GM18858 (cell line): ENCODE data around the gene KRTAP5-3.
A peak's percentile ranks its signal among the peaks of the same experiment; 100 is the strongest.
"Not testable (repeated sequence)": the region's sequence is repeated elsewhere in the genome, so short reads cannot be mapped to it uniquely, and the experiment has no call there.

Experiments
- ATAC-seq: cut with Tn5 transposase; IDR thresholded peaks from one replicate; pipeline ENCODE4 v1.9.1; 2021; ENCODE audit not compliant: unreplicated experiment

The KRTAP5-3 gene

DNA sequence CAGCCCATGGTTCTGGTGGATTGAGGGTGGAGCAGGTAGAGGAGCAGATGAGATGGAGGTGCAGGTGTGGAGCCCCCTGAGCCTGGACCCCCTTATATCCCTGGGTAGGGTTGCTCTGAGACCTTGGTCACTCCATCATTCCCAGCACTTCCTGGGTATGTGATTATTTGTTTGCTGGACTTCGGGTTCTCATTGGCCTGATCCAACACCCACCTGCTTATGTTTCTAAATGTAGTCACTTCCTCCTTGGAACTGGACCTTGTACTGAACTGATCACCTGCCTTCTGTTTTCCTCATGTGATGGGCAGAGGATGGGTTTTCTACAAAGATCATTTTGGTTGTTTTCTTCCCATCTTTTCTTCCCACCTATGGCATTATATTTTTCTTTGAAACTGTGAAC lies 13.8 kb upstream of the KRTAP5-3 start, which contains the start of gene KRTAP5-4:
Gene KRTAP5-4, minus strand, starts transcription at position 53 of the 400 bp plus-strand sequence. Its CDS starts 45 bp downstream, at position 8.
- ATAC-seq = no peak

GRCh38 chr11:1619449-1619848 lies 11.2 kb upstream of the KRTAP5-3 start:
- ATAC-seq = no peak

DNA sequence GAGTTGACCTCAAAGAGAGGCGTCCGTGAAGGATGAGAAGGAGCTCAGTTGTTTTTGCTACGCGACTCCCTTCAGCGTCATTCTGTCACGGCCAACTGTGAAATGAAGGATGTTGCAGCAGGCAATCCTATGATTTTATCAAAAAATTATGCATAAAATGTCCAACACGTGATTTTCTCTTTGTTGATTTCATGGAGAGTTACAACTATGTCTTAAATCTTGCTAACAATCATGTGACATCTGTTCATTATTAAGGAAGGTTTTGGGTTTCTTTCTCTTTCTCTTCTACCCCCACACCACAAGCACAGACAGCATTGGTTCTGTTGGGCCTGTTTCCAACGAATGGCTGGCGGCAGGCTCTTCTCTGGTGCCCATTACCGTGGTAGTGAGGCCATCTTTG lies 10.0 kb upstream of the KRTAP5-3 start:
- ATAC-seq = no peak

DNA sequence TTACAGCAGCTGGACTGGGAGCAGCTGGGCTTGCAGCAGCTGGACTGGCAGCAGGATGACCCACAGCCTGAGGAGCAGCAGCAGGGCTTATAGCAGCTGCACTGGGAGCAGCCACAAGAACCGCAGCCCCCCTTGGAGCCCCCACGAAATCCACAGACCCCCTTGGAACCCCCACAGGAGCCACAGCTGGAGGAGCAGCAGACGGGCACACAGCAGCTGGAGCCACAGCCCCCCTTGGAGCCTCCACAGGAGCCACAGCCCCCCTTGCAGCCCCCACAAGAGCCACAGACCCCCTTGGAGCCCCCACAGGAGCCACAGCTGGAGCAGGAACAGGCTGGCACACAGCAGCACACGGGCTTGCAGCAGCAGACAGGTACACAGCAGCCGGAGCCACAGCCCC lies 362 bp downstream of the KRTAP5-3 start:
- ATAC-seq = not testable (repeated sequence)

DNA sequence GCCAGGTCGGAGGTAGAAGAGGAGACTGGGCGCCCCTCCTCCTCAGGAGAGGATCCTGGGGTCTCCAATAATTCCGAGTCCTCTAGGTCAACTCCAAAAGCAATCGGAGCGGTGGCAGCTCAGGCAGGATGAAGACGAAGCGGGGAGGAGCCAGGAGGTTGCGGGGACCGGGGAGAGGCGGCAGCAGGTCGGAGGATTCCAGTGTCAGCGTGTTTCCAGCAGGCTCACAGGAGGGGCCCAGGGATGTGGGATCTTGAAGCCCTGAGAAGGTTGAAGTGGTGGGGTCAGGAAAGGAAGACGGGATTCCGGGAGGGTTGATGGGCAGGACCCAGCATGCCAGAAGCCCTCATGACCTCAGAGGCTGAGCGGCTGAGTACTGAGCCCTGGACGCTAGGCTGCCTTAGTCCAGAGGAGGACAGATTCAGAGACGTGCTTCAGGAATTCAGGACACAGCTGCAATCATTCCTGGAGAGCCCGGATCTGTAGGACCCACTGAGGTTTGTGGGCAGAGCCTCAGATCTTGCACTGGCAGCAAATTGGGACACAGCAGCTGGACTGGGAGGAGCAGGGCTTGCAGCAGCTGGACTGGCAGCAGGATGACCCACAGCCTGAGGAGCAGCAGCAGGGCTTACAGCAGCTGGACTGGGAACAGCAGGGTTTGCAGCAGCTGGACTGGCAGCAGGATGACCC lies 962 bp downstream of the KRTAP5-3 start:
- not testable (repeated sequence) for ATAC-seq

GRCh38 chr11:1605923-1606322 lies 2.3 kb downstream of the KRTAP5-3 start:
- ATAC-seq = peak; percentile 71

DNA sequence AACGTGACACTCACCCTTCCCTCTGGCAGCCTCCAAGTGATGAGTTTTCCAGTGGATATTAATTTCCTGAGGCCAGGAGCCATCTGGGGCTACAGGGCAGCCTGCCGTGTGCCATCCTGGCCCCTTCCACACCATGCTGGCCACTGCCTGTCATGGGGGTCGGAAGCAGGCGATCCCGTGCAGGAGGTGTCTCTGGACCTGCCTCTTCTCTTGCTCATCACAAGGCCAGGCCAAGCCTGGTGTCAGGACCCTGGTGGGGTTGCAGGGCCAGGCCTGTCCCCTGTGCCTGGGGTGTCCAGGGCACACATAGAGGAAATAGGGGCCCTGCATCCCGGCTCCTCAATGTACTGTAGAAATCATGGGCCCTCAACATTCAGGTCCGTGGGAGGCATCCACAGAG lies 3.6 kb downstream of the KRTAP5-3 start:
- ATAC-seq = no peak

- no peak for ATAC-seq
Measured at GRCh38 chr11:1604181-1604580, 4.1 kb downstream of the KRTAP5-3 start.

DNA sequence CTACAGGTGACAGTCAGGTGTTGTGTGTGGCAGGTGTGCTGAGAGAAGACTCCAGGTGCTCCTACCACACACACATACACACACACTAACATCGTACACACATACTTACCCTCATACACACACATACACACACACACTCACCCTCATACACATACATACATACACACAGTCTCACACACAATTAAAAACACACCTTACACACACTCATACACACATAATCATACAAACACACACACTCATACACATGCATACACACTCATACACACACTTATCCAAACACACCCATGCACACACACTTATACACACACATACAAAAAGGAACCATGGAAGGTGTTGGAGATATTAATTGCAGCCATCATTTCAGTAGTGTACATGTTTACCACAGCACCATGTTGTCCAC lies 4.6 kb downstream of the KRTAP5-3 start:
- ATAC-seq = no peak

- ATAC-seq = not testable (repeated sequence)
Measured at GRCh38 chr11:1601663-1602062, 6.6 kb downstream of the KRTAP5-3 start.

DNA sequence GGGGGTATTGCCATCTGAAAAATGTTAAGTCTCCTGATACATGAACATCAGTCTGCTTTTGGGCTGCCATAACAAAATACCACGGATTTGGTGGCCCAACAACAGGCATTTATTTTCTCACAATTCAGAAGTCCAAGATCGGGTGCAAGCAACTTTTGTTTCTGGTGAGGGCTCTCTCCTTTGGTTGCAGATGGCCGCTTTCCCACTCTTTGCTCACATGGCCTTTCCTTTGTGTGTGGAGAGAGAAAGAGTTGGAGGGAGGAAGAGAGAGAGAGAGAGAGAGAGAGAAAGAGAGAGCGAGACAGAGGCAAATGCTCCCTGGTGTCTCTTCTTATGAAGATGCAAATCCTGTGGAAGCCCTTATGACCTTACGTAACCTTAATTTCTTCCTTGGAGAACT lies 7.6 kb downstream of the KRTAP5-3 start:
- no peak for ATAC-seq

- no peak for ATAC-seq
Measured at GRCh38 chr11:1598816-1599215, 9.4 kb downstream of the KRTAP5-3 start.

- not testable (repeated sequence) for ATAC-seq
Measured at GRCh38 chr11:1598406-1598805, 9.9 kb downstream of the KRTAP5-3 start.

GRCh38 chr11:1597994-1598380 lies 10.3 kb downstream of the KRTAP5-3 start, which contains the start of gene KRTAP5-2:
Gene KRTAP5-2, minus strand, starts transcription at chr11:1598294. Its CDS starts 44 bp downstream, at chr11:1598250.
- no peak for ATAC-seq

- no peak for ATAC-seq
Measured at GRCh38 chr11:1597331-1597993, 10.8 kb downstream of the KRTAP5-3 start.

- not testable (repeated sequence) for ATAC-seq
Measured at GRCh38 chr11:1596576-1597121, 11.6 kb downstream of the KRTAP5-3 start.

DNA sequence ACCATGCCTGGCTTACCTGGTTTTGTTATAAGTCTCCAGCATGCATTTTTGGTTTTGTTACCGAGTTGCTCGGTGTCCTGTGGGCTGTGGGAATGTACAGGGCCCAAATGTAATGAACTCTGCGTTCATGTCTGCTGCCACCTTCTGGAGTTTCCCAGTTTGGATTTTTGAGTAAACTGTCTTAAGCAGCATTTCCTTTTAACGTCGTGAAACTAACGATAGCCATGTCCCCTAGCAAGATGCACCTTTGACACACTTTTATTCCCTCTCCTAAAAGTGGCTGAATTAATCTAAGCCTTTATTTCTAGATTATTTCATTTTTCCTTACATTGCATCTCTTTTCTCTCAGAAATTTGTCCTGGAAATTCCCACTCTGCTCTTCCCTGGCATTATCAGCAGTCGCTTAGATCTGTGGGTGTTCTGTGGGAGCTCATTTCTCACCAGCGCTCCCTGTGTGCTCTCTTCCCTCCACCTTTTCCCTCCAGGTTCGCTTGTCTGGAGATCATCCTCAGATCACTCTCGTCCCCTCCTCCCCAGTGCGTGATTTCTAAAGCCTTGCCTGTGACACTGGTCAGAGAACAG lies 12.2 kb downstream of the KRTAP5-3 start:
- ATAC-seq = not testable (repeated sequence)

GRCh38 chr11:1592628-1593027 lies 15.6 kb downstream of the KRTAP5-3 start:
- ATAC-seq = no peak

DNA sequence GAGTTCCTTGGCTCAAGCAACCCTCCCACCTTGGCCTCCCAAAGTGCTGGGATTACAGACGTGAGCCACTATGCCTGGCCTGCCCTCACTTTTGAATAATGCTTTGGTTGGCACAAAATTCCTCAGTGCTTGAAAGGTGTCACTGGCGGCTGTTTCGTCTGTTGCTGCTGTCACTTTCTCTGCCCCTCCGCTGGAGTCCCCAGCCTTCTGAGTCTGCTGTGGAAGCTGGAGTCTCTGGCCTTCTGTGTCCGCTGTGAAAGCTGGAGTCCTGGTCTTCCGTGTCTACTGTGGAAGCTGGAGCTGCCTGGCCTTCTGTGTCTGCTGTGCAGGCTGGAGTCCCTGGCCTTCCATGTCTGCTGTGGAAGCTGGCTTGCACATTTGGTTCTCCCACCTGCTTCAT lies 18.3 kb downstream of the KRTAP5-3 start:
- no peak for ATAC-seq

- not testable (repeated sequence) for ATAC-seq
Measured at GRCh38 chr11:1589191-1589963, 18.9 kb downstream of the KRTAP5-3 start.

DNA sequence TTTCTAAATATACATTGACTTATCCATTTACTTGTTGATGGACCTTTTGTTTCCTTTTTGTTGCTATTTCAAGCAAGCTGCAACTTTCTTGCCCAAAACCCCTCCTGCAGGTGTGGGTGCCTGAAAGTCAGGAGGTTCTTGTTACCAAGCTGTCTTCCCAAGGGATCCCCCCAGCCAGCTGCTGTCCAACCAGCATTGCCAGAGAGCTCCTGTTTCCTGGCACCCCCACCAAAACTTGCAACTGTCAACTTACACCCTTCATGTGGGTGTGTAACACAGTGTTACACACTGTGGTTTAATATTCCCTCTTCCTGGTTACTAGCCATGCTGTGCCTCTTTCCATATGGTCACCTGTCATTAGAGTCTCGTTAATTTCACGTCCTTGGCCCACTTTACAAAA lies 21.6 kb downstream of the KRTAP5-3 start:
- ATAC-seq = no peak
